Calu3 (cell line): ENCODE results near the gene LTA4H. TPM values are rescaled to one million over a fixed set of nuclear protein-coding genes. Genes with fewer than 3 reads are reported as not detected.
A peak's percentile ranks its signal among the peaks of the same experiment; 100 is the strongest.

Experiments
- BruUV-seq: library from RNA; stranded (reverse); fragments of 400-500 nt; replicated peaks from 2 replicates; lab custom pipeline; 2021; lab: Mats Ljungman, UMichigan
- CTCF ChIA-PET: fragments of 300-600 bp; sonication (Branson Sonifier 250); formaldehyde crosslinking; loops from one replicate; lab custom pipeline; 2022; ENCODE audit warnings: antibody characterized with exemption; lab: Charles Lee
- DNase-seq: peaks from one replicate; pipeline ENCODE4 v3.0.0; 2022
- H3K27ac Mint-ChIP-seq: one replicate; pipeline ENCODE4 v1.8.0; 2022; ENCODE audit warnings: mixed read lengths; ENCODE audit not compliant: unreplicated experiment
- H3K27me3 Mint-ChIP-seq: one replicate; pipeline ENCODE4 v1.8.0; 2022; ENCODE audit warnings: mixed read lengths; ENCODE audit not compliant: unreplicated experiment
- H3K36me3 Mint-ChIP-seq: one replicate; pipeline ENCODE4 v1.8.0; 2022; ENCODE audit warnings: mild to moderate bottlenecking, moderate library complexity, mixed read lengths; ENCODE audit not compliant: insufficient read depth, unreplicated experiment
- H3K4me1 Mint-ChIP-seq: one replicate; pipeline ENCODE4 v1.8.0; 2022; ENCODE audit warnings: mild to moderate bottlenecking, low read depth, mixed read lengths; ENCODE audit not compliant: unreplicated experiment
- H3K4me3 Mint-ChIP-seq: one replicate; pipeline ENCODE4 v1.8.0; 2022; ENCODE audit warnings: mild to moderate bottlenecking, low read depth, moderate library complexity, mixed read lengths; ENCODE audit not compliant: unreplicated experiment
- H3K9me3 Mint-ChIP-seq: one replicate; pipeline ENCODE4 v1.8.0; 2022; ENCODE audit warnings: low read depth, mixed read lengths; ENCODE audit not compliant: unreplicated experiment
- intact Hi-C: fragments of 100-400 bp; cut with micrococcal nuclease; formaldehyde crosslinking; loops from one replicate; pipeline ENCODE4 v1.10.0; 2022; ENCODE audit not compliant: unreplicated experiment
- total RNA-seq: library from RNA; stranded (reverse); gene quantifications from 2 replicates; pipeline ENCODE4 v1.2.3, GENCODE V29; 2022
- TF ChIP-seq, protein P1 (sequence below): fragments of 200-600 bp; IDR thresholded peaks from one replicate; pipeline ENCODE4 v1.8.0; 2022; ENCODE audit warnings: antibody characterized with exemption; ENCODE audit not compliant: unreplicated experiment

LTA4H gene
- total RNA-seq, 1 experiment from 2014 or later: 105 TPM

DNA sequence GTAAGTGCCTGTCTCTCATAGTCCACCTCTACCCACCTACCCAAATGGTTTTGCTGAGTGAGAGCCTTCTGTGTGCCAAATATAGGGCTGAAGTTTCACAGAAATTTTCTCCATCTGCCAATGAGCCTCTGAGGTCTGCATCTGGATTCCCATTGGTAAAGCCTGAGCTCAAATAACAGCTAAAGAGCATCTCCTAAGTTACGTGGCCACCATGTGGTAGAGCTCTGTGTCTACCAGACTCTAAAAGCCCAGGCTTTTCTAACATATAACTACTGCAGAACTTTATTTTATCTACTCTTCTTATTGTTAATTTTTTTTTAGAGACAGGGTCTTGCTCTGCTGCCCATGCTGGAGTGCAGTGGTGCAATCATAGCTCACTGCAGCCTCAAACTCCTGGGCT is 76.3 kb downstream of the LTA4H start:
- no peaks in the 10 kb centered on the region for H3K27me3 Mint-ChIP-seq
- H3K27ac Mint-ChIP-seq: no peak overlapping the region
- intact Hi-C loops: loop anchor here (1.0 kb wide), 1 partner anchor 41 kb away; no protein-coding TSS in a partner anchor
- CTCF ChIA-PET: interaction anchor here (1.0 to 1.6 kb wide), 2 partner anchors 16 to 40 kb away, joined by 7 to 12 read pairs; partner anchors contain the start of genes AMDHD1 and CCDC38
- no TSS peak for BruUV-seq
- no peaks in the 10 kb centered on the region for H3K36me3 Mint-ChIP-seq
- no peaks in the 10 kb centered on the region for H3K4me1 Mint-ChIP-seq
- TF ChIP-seq, protein P1, sequence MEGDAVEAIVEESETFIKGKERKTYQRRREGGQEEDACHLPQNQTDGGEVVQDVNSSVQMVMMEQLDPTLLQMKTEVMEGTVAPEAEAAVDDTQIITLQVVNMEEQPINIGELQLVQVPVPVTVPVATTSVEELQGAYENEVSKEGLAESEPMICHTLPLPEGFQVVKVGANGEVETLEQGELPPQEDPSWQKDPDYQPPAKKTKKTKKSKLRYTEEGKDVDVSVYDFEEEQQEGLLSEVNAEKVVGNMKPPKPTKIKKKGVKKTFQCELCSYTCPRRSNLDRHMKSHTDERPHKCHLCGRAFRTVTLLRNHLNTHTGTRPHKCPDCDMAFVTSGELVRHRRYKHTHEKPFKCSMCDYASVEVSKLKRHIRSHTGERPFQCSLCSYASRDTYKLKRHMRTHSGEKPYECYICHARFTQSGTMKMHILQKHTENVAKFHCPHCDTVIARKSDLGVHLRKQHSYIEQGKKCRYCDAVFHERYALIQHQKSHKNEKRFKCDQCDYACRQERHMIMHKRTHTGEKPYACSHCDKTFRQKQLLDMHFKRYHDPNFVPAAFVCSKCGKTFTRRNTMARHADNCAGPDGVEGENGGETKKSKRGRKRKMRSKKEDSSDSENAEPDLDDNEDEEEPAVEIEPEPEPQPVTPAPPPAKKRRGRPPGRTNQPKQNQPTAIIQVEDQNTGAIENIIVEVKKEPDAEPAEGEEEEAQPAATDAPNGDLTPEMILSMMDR: no peak
- no peaks in the 10 kb centered on the region for H3K9me3 Mint-ChIP-seq
- DNase-seq: peak; percentile 6
- no peak overlapping the region for H3K4me3 Mint-ChIP-seq

- CTCF ChIA-PET: interaction anchor here (1.5 kb wide), 1 partner anchor 10 kb away, joined by 3 read pairs; no protein-coding TSS in a partner anchor
- H3K36me3 Mint-ChIP-seq: no peaks in the 10 kb centered on the region
Measured at GRCh38 chr12:95956557-95957145, 78.7 kb downstream of the LTA4H start.

GRCh38 chr12:95955549-95956159 is 79.7 kb downstream of the LTA4H start:
- no peak overlapping the region for H3K27ac Mint-ChIP-seq
- no peaks in the 10 kb centered on the region for H3K4me1 Mint-ChIP-seq
- TF ChIP-seq, protein P1: no peak
- CTCF ChIA-PET: interaction anchor here (0.6 to 1.5 kb wide), 2 partner anchors 11 to 376 kb away, joined by 3 to 4 read pairs; no protein-coding TSS in a partner anchor
- intact Hi-C loops: no loop called here
- H3K9me3 Mint-ChIP-seq: peaks cover 2% of the 10 kb centered on the region
- no peak for DNase-seq
- H3K27me3 Mint-ChIP-seq: peaks cover 24% of the 10 kb centered on the region
- no peaks in the 10 kb centered on the region for H3K36me3 Mint-ChIP-seq
- no peak overlapping the region for H3K4me3 Mint-ChIP-seq
- no TSS peak for BruUV-seq

More at GRCh38 chr12:95956557-95957145, 78.7 kb downstream of the LTA4H start:
- Mint-ChIP-seq H3K27me3 (peaks cover 14% of the 10 kb centered on the region), H3K27ac (no peak overlapping the region), H3K4me1 (no peaks in the 10 kb centered on the region), H3K4me3 (no peak overlapping the region), H3K9me3 (no peaks in the 10 kb centered on the region)
- intact Hi-C loops: no loop called here
- TF ChIP-seq, protein P1: no peak
- BruUV-seq: no TSS peak
- DNase-seq: no peak

- TF ChIP-seq, protein P1: no peak
- Mint-ChIP-seq H3K27me3 (peaks cover 39% of the 10 kb centered on the region), H3K4me1 (no peaks in the 10 kb centered on the region), H3K27ac (no peak overlapping the region), H3K36me3 (no peaks in the 10 kb centered on the region), H3K4me3 (no peak overlapping the region), H3K9me3 (peaks cover 2% of the 10 kb centered on the region)
- CTCF ChIA-PET: interaction anchor here (0.6 kb wide), 1 partner anchor 503 kb away, joined by 3 read pairs; no protein-coding TSS in a partner anchor
- intact Hi-C loops: no loop called here
- DNase-seq: no peak
- no TSS peak for BruUV-seq
Measured at GRCh38 chr12:95953000-95953399, 82.4 kb downstream of the LTA4H start.
